GM19438 (cell line): ENCODE data around the gene PUDP.
"Not testable (repeated sequence)": the region's sequence is repeated elsewhere in the genome, so short reads cannot be mapped to it uniquely, and the experiment has no call there.

ENCODE experiments used
- ATAC-seq: cut with Tn5 transposase; IDR thresholded peaks from one replicate; pipeline ENCODE4 v1.9.1; 2021; ENCODE audit warnings: low read depth; ENCODE audit not compliant: unreplicated experiment

PUDP gene

GRCh38 chrX:7050271-7050670 lies 97.7 kb downstream of the PUDP start:
- ATAC-seq: no peak

GRCh38 chrX:7047951-7048350 lies 100.0 kb downstream of the PUDP start:
- no peak for ATAC-seq

- no peak for ATAC-seq
Observed at GRCh38 chrX:7045238-7045955, 102.6 kb downstream of the PUDP start.

- ATAC-seq: not testable (repeated sequence)
Observed at GRCh38 chrX:7043796-7044433, 104.0 kb downstream of the PUDP start.

- ATAC-seq: no peak
Observed at GRCh38 chrX:7028246-7028645, 119.7 kb downstream of the PUDP start.

GRCh38 chrX:7027071-7027470 lies 120.9 kb downstream of the PUDP start:
- ATAC-seq: no peak

GRCh38 chrX:7026365-7026764 lies 121.6 kb downstream of the PUDP start:
- ATAC-seq: not testable (repeated sequence)

- ATAC-seq: no peak
Observed at GRCh38 chrX:7025471-7025870, 122.5 kb downstream of the PUDP start.

GRCh38 chrX:7024850-7025249 lies 123.1 kb downstream of the PUDP start:
- no peak for ATAC-seq

- ATAC-seq: not testable (repeated sequence)
Observed at GRCh38 chrX:7022996-7023395, 125.0 kb downstream of the PUDP start.

GRCh38 chrX:7021991-7022390 lies 126.0 kb downstream of the PUDP start:
- ATAC-seq: no peak

GRCh38 chrX:7019555-7019954 lies 128.4 kb downstream of the PUDP start:
- no peak for ATAC-seq

GRCh38 chrX:7012262-7012834 lies 135.6 kb downstream of the PUDP start:
- not testable (repeated sequence) for ATAC-seq

- ATAC-seq: not testable (repeated sequence)
Observed at GRCh38 chrX:7010897-7011296, 137.1 kb downstream of the PUDP start.

- ATAC-seq: not testable (repeated sequence)
Observed at GRCh38 chrX:7007328-7007727, 140.6 kb downstream of the PUDP start.
